IMR-90 (cell line): Measurements from ENCODE around the gene GMPR. TPM values are rescaled to one million over a fixed set of nuclear protein-coding genes. Genes with fewer than 3 reads are reported as not detected.

Experiments
- ATAC-seq: fragments of 200-7000 bp; cut with Tn5 transposase; 2 replicates; pipeline ENCODE4 v1.9.1; 2020; ENCODE audit warnings: low read depth, mild to moderate bottlenecking, moderate library complexity
- BruUV-seq: library from RNA; stranded (reverse); fragments of 400-500 nt; replicated peaks from 2 replicates; lab custom pipeline; 2021; lab: Mats Ljungman, UMichigan
- CTCF ChIA-PET: fragments of 300-600 bp; formaldehyde crosslinking; extraction: SDS; loops from one replicate; lab custom pipeline; 2021; ENCODE audit warnings: antibody characterized with exemption; lab: Yijun Ruan, JAX
- POLR2A ChIA-PET: fragments of 300-600 bp; sonication (Branson Sonifier 250); formaldehyde crosslinking; loops from one replicate; lab custom pipeline; 2022; ENCODE audit warnings: antibody characterized with exemption; ENCODE audit not compliant: unreplicated experiment; lab: Charles Lee
- DNase-seq: peaks from one replicate; pipeline ENCODE4 v3.0.0; 2013
- H2AFZ ChIP-seq: replicated peaks from 2 replicates; pipeline ENCODE3; 2013; ENCODE audit warnings: low read length, mild to moderate bottlenecking; ENCODE audit not compliant: poor library complexity
- H2AK5ac ChIP-seq: 2 replicates; pipeline ENCODE4 v1.6.1; 2013; ENCODE audit warnings: low read depth, low read length, inconsistent platforms
- H2AK9ac ChIP-seq: replicated peaks from 2 replicates; pipeline ENCODE3; 2013; ENCODE audit warnings: mild to moderate bottlenecking, low read depth, low read length, moderate library complexity; ENCODE audit not compliant: poor library complexity
- H2BK120ac ChIP-seq: 2 replicates; pipeline ENCODE4 v1.6.1; 2013; ENCODE audit warnings: low read depth, low read length, inconsistent platforms
- H2BK15ac ChIP-seq: 3 replicates; pipeline ENCODE4 v1.6.1; 2013; ENCODE audit warnings: low read depth, low read length, inconsistent platforms
- H2BK20ac ChIP-seq: 2 replicates; pipeline ENCODE4 v1.6.1; 2013; ENCODE audit warnings: low read depth, mild to moderate bottlenecking, inconsistent platforms, low read length, moderate library complexity
- H2BK5ac ChIP-seq: 2 replicates; pipeline ENCODE4 v1.6.1; 2013; ENCODE audit warnings: mild to moderate bottlenecking, low read depth, low read length, inconsistent platforms; ENCODE audit not compliant: poor library complexity, severe bottlenecking
- H3K14ac ChIP-seq: replicated peaks from 2 replicates; pipeline ENCODE4 v1.6.1; 2013; ENCODE audit warnings: low read depth, low read length, inconsistent platforms
- H3K18ac ChIP-seq: 2 replicates; pipeline ENCODE4 v1.6.1; 2013; ENCODE audit warnings: low read depth, low read length, control low read depth
- H3K23ac ChIP-seq: 2 replicates; pipeline ENCODE4 v1.6.1; 2013; ENCODE audit warnings: low read depth, low read length, inconsistent platforms
- H3K27ac ChIP-seq: 2 replicates; pipeline ENCODE4 v1.5.1; 2013; ENCODE audit warnings: mild to moderate bottlenecking, control low read depth, low read length; ENCODE audit not compliant: insufficient read depth
- H3K27me3 ChIP-seq: 2 replicates; pipeline ENCODE4 v1.6.1; 2013; ENCODE audit warnings: low read length; ENCODE audit not compliant: control insufficient read depth, insufficient read depth
- H3K36me3 ChIP-seq: 2 replicates; pipeline ENCODE4 v1.6.1; 2013; ENCODE audit warnings: low read length, mixed read lengths; ENCODE audit not compliant: control insufficient read depth, insufficient read depth
- H3K4ac ChIP-seq: 2 replicates; pipeline ENCODE4 v1.6.1; 2013; ENCODE audit warnings: low read depth, low read length, inconsistent platforms
- H3K4me1 ChIP-seq: 2 replicates; pipeline ENCODE4 v1.6.1; 2013; ENCODE audit warnings: low read length, mixed read lengths; ENCODE audit not compliant: control insufficient read depth, insufficient read depth
- H3K4me2 ChIP-seq: 2 replicates; pipeline ENCODE4 v1.6.1; 2013; ENCODE audit warnings: low read depth, mild to moderate bottlenecking, control low read depth, low read length, moderate library complexity
- H3K4me3 ChIP-seq: 2 replicates; pipeline ENCODE4 v1.5.1; 2013; ENCODE audit warnings: low read depth, mild to moderate bottlenecking, control low read depth, low read length, moderate library complexity; ENCODE audit not compliant: insufficient read depth
- H3K56ac ChIP-seq: 2 replicates; pipeline ENCODE4 v1.6.1; 2013; ENCODE audit warnings: low read length, inconsistent platforms; ENCODE audit not compliant: insufficient read depth; ENCODE audit errors: extremely low read depth
- H3K79me1 ChIP-seq, 2 experiments: 2 replicates each; pipeline ENCODE4 v1.6.1; 2013; ENCODE audit warnings: low read length in 2 of 2, inconsistent platforms in 1 of 2, low read depth in 1 of 2
- H3K9ac ChIP-seq: 2 replicates; pipeline ENCODE4 v1.6.1; 2013; ENCODE audit warnings: low read depth, low read length, control low read depth
- H3K9me1 ChIP-seq: 2 replicates; pipeline ENCODE4 v1.6.1; 2013; ENCODE audit warnings: low read length, inconsistent platforms; ENCODE audit not compliant: insufficient read depth
- H3K9me3 ChIP-seq: 2 replicates; pipeline ENCODE4 v1.6.1; 2013; ENCODE audit warnings: low read length; ENCODE audit not compliant: control insufficient read depth, insufficient read depth
- H4K20me1 ChIP-seq: 2 replicates; pipeline ENCODE4 v1.6.1; 2013; ENCODE audit warnings: low read length, inconsistent platforms; ENCODE audit not compliant: insufficient read depth
- H4K5ac ChIP-seq: 2 replicates; pipeline ENCODE4 v1.6.1; 2013; ENCODE audit warnings: mild to moderate bottlenecking, low read depth, low read length, control low read depth
- H4K8ac ChIP-seq, 2 experiments: 2 replicates each; pipeline ENCODE4 v1.6.1; 2013; ENCODE audit warnings: low read depth in 2 of 2, low read length in 2 of 2, control low read depth in 1 of 2, inconsistent platforms in 1 of 2
- H4K91ac ChIP-seq: 2 replicates; pipeline ENCODE4 v1.6.1; 2013; ENCODE audit warnings: low read depth, low read length, inconsistent platforms; ENCODE audit not compliant: insufficient read depth
- ELK1 ChIP-seq: fragments of 150-350 bp; IDR thresholded peaks from 2 replicates; pipeline ENCODE4 v1.6.1; 2016; ENCODE audit warnings: low read depth, mild to moderate bottlenecking, low read length, moderate library complexity, borderline replicate concordance
- MAFK ChIP-seq: IDR thresholded peaks from 2 replicates; pipeline ENCODE4 v1.6.1; 2012; ENCODE audit warnings: low read depth, low read length, improper control_type of control experiment
- MAZ ChIP-seq: IDR thresholded peaks from 2 replicates; pipeline ENCODE4 v1.6.1; 2012; ENCODE audit warnings: low read depth, mild to moderate bottlenecking, low read length, improper control_type of control experiment, moderate library complexity, borderline replicate concordance
- NFE2L2 ChIP-seq: fragments of 150-350 bp; IDR thresholded peaks from 2 replicates; pipeline ENCODE4 v1.6.1; 2016; ENCODE audit warnings: low read depth, mild to moderate bottlenecking, low read length
- RCOR1 ChIP-seq: IDR thresholded peaks from 2 replicates; pipeline ENCODE4 v1.6.1; 2012; ENCODE audit warnings: mild to moderate bottlenecking, low read length, improper control_type of control experiment; ENCODE audit not compliant: insufficient replicate concordance
- RFX5 ChIP-seq: IDR thresholded peaks from 2 replicates; pipeline ENCODE4 v1.8.0; 2012; ENCODE audit warnings: low read depth, mild to moderate bottlenecking, low read length, moderate library complexity
- SMC3 ChIP-seq: fragments of 150-350 bp; IDR thresholded peaks from 2 replicates; pipeline ENCODE4 v1.6.1; 2016; ENCODE audit warnings: low read depth, mild to moderate bottlenecking, antibody characterized with exemption, low read length, moderate library complexity
- WGBS, 2 experiments: methylation state at CpG; one replicate each; pipeline versions ENCODE4 v1.1.5 to v1.1.7; 2013; ENCODE audit warnings: missing lambda C conversion rate in 2 of 2; ENCODE audit not compliant: insufficient read length in 1 of 2; ENCODE audit errors: extremely low coverage in 2 of 2; 5-methylcytosine and 5-hydroxymethylcytosine counted together
- dilution Hi-C: fragments of 300-500 bp; cut with HindIII; formaldehyde crosslinking; loops from one replicate; pipeline ENCODE4 v1.14.3; 2018; ENCODE audit warnings: low sequenced_read_pairs; ENCODE audit not compliant: unreplicated experiment
- in situ Hi-C: fragments of 300-500 bp; cut with MboI; formaldehyde crosslinking; loops from 3 replicates; pipeline ENCODE4 v1.14.3; 2019; ENCODE audit warnings: low sequenced_read_pairs, inconsistent platforms, mixed read lengths
- intact Hi-C: fragments of 100-400 bp; cut with micrococcal nuclease; formaldehyde crosslinking; loops from 2 replicates; pipeline ENCODE4 v1.10.0; 2022
- polyA plus RNA-seq, 3 experiments: library from polyadenylated mRNA; depleted of rRNA; stranded (reverse); fragments of >200 nt; gene quantifications; 2 replicates each; pipeline ENCODE4 v1.2.3, GENCODE V29; 2012; ENCODE audit warnings: low replicate concordance in 1 of 3
- total RNA-seq: library from RNA; depleted of rRNA; stranded (reverse); fragments of >200 nt; gene quantifications from 2 replicates; pipeline ENCODE4 v1.2.3, GENCODE V29; 2012
- TF ChIP-seq, protein P1 (sequence below): fragments of 150-350 bp; IDR thresholded peaks from 2 replicates; pipeline ENCODE4 v1.6.1; 2017; ENCODE audit warnings: mild to moderate bottlenecking, antibody characterized with exemption, low read length, low read depth

GMPR gene
- total and polyA plus RNA-seq, 2 of the 4 experiments (the other 2 are of a cell fraction) = 6.3 to 8.6 TPM

DNA sequence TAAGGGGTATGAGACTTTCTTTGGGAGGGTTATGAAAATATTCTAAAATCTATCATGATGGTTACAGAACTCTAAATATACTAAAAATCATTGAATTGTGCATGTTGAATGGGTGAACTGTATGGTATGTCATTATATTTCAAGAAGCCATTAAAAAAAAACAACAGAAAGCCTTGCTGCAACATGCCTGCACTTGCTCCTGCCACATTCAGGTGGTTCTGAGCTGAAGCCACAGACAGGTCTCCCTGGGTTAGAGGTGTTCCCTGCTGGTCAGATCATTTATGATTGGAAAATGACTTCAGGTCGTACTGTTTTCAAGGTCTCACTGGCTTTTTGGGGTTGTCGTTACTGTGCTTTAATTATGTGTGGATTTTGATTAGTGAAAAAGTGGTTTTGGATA is 13.3 kb downstream of the GMPR start:
- intact Hi-C loops = no loop called here
- Histone ChIP-seq H3K27me3 (no peaks in the 10 kb centered on the region), H4K5ac (no peak overlapping the region), H3K23ac (no peak overlapping the region), H3K36me3 (no peaks in the 10 kb centered on the region), H3K4me2 (no peak overlapping the region), H2BK20ac (no peak overlapping the region), H4K20me1 (no peaks in the 10 kb centered on the region), H3K14ac (no peak overlapping the region), H3K79me1 (no peaks in the 10 kb centered on the region), H3K27ac (no peak overlapping the region), H4K8ac (no peak overlapping the region), H3K18ac (no peak overlapping the region), H3K9me3 (no peaks in the 10 kb centered on the region), H3K9me1 (no peaks in the 10 kb centered on the region), H2BK15ac (no peak overlapping the region), H2BK120ac (no peak overlapping the region), H3K9ac (no peak overlapping the region), H2AK5ac (no peak overlapping the region), H3K4ac (no peak overlapping the region), H4K91ac (no peak overlapping the region), H3K4me1 (peaks cover 2% of the 10 kb centered on the region; the same call in 1 of the 2 replicates), H2AFZ (no peak overlapping the region), H2AK9ac (no peak overlapping the region), H3K4me3 (no peak overlapping the region), H2BK5ac (no peak overlapping the region), H3K56ac (no peak overlapping the region)
- POLR2A ChIA-PET = no interaction called here
- ATAC-seq = no peak
- CTCF ChIA-PET = no interaction called here
- no CpG with 5 or more reads among the region's 2 CpGs for WGBS, 2 experiments
- BruUV-seq = no TSS peak
- no peak for TF ChIP-seq SMC3
- no peak for TF ChIP-seq RFX5
- no peak for TF ChIP-seq NFE2L2
- TF ChIP-seq MAFK = no peak
- TF ChIP-seq MAZ = no peak
- TF ChIP-seq, protein P1, sequence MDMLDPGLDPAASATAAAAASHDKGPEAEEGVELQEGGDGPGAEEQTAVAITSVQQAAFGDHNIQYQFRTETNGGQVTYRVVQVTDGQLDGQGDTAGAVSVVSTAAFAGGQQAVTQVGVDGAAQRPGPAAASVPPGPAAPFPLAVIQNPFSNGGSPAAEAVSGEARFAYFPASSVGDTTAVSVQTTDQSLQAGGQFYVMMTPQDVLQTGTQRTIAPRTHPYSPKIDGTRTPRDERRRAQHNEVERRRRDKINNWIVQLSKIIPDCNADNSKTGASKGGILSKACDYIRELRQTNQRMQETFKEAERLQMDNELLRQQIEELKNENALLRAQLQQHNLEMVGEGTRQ = no peak
- no peak for TF ChIP-seq ELK1
- no peak for TF ChIP-seq RCOR1
- in situ Hi-C loops = no loop called here
- dilution Hi-C loops = no loop called here
- no peak for DNase-seq
